SK-N-SH (cell line): ENCODE data around the gene JADE3. TPM values are rescaled to one million over a fixed set of nuclear protein-coding genes. Genes with fewer than 3 reads are reported as not detected.

Source experiments
- CTCF ChIA-PET: fragments of 300-600, 350-600 bp; formaldehyde crosslinking; extraction: SDS; loops from one replicate; lab custom pipeline; 2021; lab: Yijun Ruan, JAX
- POLR2A ChIA-PET: fragments of 350-600 bp; sonication (Branson Sonifier 250); formaldehyde crosslinking; extraction: SDS; loops from one replicate; lab custom pipeline; 2020; ENCODE audit warnings: antibody characterized with exemption, inconsistent platforms; lab: Yijun Ruan, JAX
- DNase-seq: peaks from one replicate; pipeline ENCODE4 v3.0.0; 2012
- H2AFZ ChIP-seq: fragments of 200-600 bp; sonication (generic); 2 replicates; pipeline ENCODE4 v1.8.1; 2016; ENCODE audit warnings: antibody characterized with exemption, mild to moderate bottlenecking, low read depth
- H3F3A ChIP-seq: fragments of 200-600 bp; sonication (generic); replicated peaks from 2 replicates; pipeline ENCODE3; 2016; ENCODE audit warnings: antibody characterized with exemption, mild to moderate bottlenecking; ENCODE audit not compliant: insufficient read depth
- H3K27ac ChIP-seq, 2 experiments: fragments of 200-500 bp in 1 of 2; fragments of 200-600 bp in 1 of 2; sonication (Bioruptor generic) in 1 of 2; sonication (generic), shearing (Covaris generic) in 1 of 2; 2 replicates each; pipeline versions ENCODE4 v1.5.1 to v1.6.1; 2014 to 2016; ENCODE audit warnings: low read depth in 2 of 2, inconsistent platforms in 1 of 2, low read length in 1 of 2, mild to moderate bottlenecking in 1 of 2, mixed read lengths in 1 of 2
- H3K27me3 ChIP-seq: fragments of 200-600 bp; sonication (generic), shearing (Covaris generic); 2 replicates; pipeline ENCODE4 v1.6.1; 2016; ENCODE audit warnings: mixed run types; ENCODE audit not compliant: insufficient read depth
- H3K36me3 ChIP-seq, 2 experiments: fragments of 200-500 bp in 1 of 2; fragments of 200-600 bp in 1 of 2; sonication (Bioruptor generic) in 1 of 2; sonication (generic) in 1 of 2; replicated peaks in 1 of 2; 2 replicates each; pipeline versions ENCODE3 to v1.5.1; 2014 to 2016; ENCODE audit warnings: low read length in 1 of 2, mild to moderate bottlenecking in 1 of 2; ENCODE audit not compliant: insufficient read depth in 2 of 2, control insufficient read depth in 1 of 2
- H3K4me1 ChIP-seq, 2 experiments: fragments of 200-500 bp in 1 of 2; fragments of 200-600 bp in 1 of 2; sonication (Bioruptor generic) in 1 of 2; sonication (generic), shearing (Covaris generic) in 1 of 2; 2 replicates each; pipeline versions ENCODE4 v1.5.1 to v1.6.1; 2014 to 2016; ENCODE audit warnings: low read depth in 1 of 2, low read length in 1 of 2, mixed run types in 1 of 2; ENCODE audit not compliant: insufficient read depth in 2 of 2, control insufficient read depth in 1 of 2
- H3K4me2 ChIP-seq: fragments of 200-600 bp; sonication (generic), shearing (Covaris generic); 2 replicates; pipeline ENCODE4 v1.6.1; 2017; ENCODE audit warnings: mixed run types
- H3K4me3 ChIP-seq, 2 experiments: fragments of 200-500 bp in 1 of 2; fragments of 200-600 bp in 1 of 2; sonication (Bioruptor generic) in 1 of 2; sonication (generic), shearing (Covaris generic) in 1 of 2; 2 replicates each; pipeline versions ENCODE4 v1.5.1 to v1.8.1; 2014 to 2016; ENCODE audit warnings: low read depth in 2 of 2, inconsistent platforms in 1 of 2, low read length in 1 of 2, mild to moderate bottlenecking in 1 of 2, mixed read lengths in 1 of 2, moderate library complexity in 1 of 2
- H3K79me2 ChIP-seq: fragments of 200-600 bp; sonication (generic); 2 replicates; pipeline ENCODE4 v1.8.1; 2017; ENCODE audit warnings: mild to moderate bottlenecking; ENCODE audit not compliant: insufficient read depth
- H3K9ac ChIP-seq: fragments of 200-600 bp; sonication (generic); 2 replicates; pipeline ENCODE4 v1.6.1; 2017; ENCODE audit warnings: mixed run types
- H3K9me2 ChIP-seq: fragments of 200-600 bp; sonication (generic); 2 replicates; pipeline ENCODE4 v1.6.1; 2017; ENCODE audit warnings: mixed run types
- H3K9me3 ChIP-seq: fragments of 200-600 bp; sonication (generic); 2 replicates; pipeline ENCODE4 v1.6.1; 2017; ENCODE audit warnings: mixed run types, mild to moderate bottlenecking, moderate library complexity
- H4K20me1 ChIP-seq: fragments of 200-600 bp; sonication (generic); 2 replicates; pipeline ENCODE4 v1.6.1; 2017; ENCODE audit warnings: mild to moderate bottlenecking, mixed run types; ENCODE audit not compliant: insufficient read depth
- CHD2 ChIP-seq: fragments of 150-350 bp; IDR thresholded peaks from 2 replicates; pipeline ENCODE4 v1.6.1; 2018; ENCODE audit warnings: low read length; ENCODE audit not compliant: partially characterized antibody
- EP300 ChIP-seq, 2 experiments: IDR thresholded peaks; 2 replicates each; pipeline versions ENCODE4 v1.4.0 to v1.6.1; 2012; ENCODE audit warnings: borderline replicate concordance in 1 of 2, low read depth in 1 of 2, low read length in 1 of 2
- EZH2phosphoT487 ChIP-seq: fragments of 200-600 bp; sonication (generic); IDR thresholded peaks from 2 replicates; pipeline ENCODE4 v1.6.1; 2017; ENCODE audit warnings: low read depth, mixed run types, mild to moderate bottlenecking, antibody characterized with exemption, moderate library complexity, borderline replicate concordance
- FOSL2 ChIP-seq: IDR thresholded peaks from 2 replicates; pipeline ENCODE4 v1.4.0; 2012; ENCODE audit warnings: low read depth, mild to moderate bottlenecking, moderate library complexity, borderline replicate concordance
- JUND ChIP-seq: IDR thresholded peaks from 2 replicates; pipeline ENCODE4 v1.4.0; 2012
- NFIC ChIP-seq: IDR thresholded peaks from 2 replicates; pipeline ENCODE4 v1.4.0; 2012; ENCODE audit warnings: borderline replicate concordance
- RCOR1 ChIP-seq: fragments of 150-350 bp; IDR thresholded peaks from 2 replicates; pipeline ENCODE4 v1.6.1; 2017; ENCODE audit warnings: antibody characterized with exemption, low read length
- TCF12 ChIP-seq: IDR thresholded peaks from 2 replicates; pipeline ENCODE4 v1.4.0; 2012
- TEAD4 ChIP-seq: IDR thresholded peaks from 2 replicates; pipeline ENCODE4 v1.4.0; 2012; ENCODE audit warnings: mild to moderate bottlenecking, borderline replicate concordance; ENCODE audit not compliant: insufficient read depth
- WGBS: methylation state at CpG from one replicate; pipeline ENCODE4 v1.1.6; 2017; ENCODE audit warnings: low lambda C conversion rate; 5-methylcytosine and 5-hydroxymethylcytosine counted together
- polyA plus RNA-seq, 3 experiments: library from polyadenylated mRNA; depleted of rRNA; stranded (reverse); fragments of >200 nt; gene quantifications; 2 replicates each; pipeline ENCODE4 v1.2.3, GENCODE V29; 2012
- TF ChIP-seq, protein P1 (sequence below): IDR thresholded peaks from 2 replicates; pipeline ENCODE4 v1.6.1; 2012; ENCODE audit warnings: mild to moderate bottlenecking, low read depth, low read length, moderate library complexity

Gene JADE3
- polyA plus RNA-seq, 1 of the 3 experiments (the other 2 are of a cell fraction), result 3.0 TPM

DNA sequence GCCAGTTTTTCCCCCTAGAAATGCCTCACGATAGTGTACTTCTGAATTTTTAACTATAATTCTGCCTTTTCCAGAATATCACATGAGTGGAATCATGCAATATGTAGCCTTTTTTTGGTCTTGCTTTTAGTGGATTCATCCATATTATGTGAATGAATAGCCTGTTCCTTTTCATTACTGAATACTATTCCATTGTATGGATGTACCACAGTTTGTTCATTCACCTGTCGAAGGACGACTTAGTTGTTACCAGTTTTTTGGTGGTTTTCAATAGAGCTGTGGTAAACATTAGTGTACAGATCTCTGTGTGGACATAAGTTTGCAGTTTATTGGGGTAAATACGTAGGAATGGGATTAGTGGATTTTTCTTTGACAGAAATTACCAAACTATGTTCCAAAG is 8.0 kb downstream of the JADE3 start:
- ChIA-PET CTCF (no interaction called here), POLR2A (no interaction called here)
- Histone ChIP-seq H3K36me3 (no peaks in the 10 kb centered on the region), H3K27me3 (no peaks in the 10 kb centered on the region), H3K9ac (no peak overlapping the region), H4K20me1 (no peaks in the 10 kb centered on the region), H3K4me2 (no peak overlapping the region), H2AFZ (no peak overlapping the region), H3F3A (peaks cover 6% of the 10 kb centered on the region), H3K9me3 (no peaks in the 10 kb centered on the region), H3K4me1 (peaks cover 0 to 2% of the 10 kb centered on the region in 2 experiments; a peak in 2 of 4 replicates), H3K4me3 (no peak overlapping the region), H3K9me2 (no peaks in the 10 kb centered on the region), H3K27ac (no peak overlapping the region), H3K79me2 (peaks cover 81% of the 10 kb centered on the region)
- TF ChIP-seq EZH2phosphoT487, result no peak
- TF ChIP-seq EP300 (IDR thresholded peaks at IDR 0.05; ENCODE audit: borderline replicate concordance in 1 of 2, low read depth in 1 of 2, low read length in 1 of 2), result no peak
- WGBS, result 50% methylated on average over 4 of the region's 4 CpGs
- DNase-seq, result no peak

DNA sequence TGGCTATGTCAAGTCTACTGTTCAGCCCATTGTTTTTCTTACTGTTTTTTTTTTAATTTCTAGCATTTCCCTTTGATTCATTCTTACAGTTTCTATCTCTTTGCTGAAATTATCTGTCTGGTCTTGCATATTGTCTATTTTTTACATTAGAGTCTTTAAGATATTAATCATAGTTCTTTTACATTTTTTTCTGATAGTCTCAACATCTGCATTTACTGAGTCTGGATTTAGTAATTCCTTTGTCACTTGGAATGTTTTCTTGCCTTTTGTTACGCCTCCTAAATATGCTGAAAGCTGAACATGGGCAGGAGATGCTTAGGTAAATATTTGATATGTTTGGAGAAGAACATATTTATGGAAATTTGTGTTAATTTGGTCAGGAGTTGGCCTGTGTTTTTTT is 10.4 kb downstream of the JADE3 start:
- Histone ChIP-seq H3K4me3 (no peak overlapping the region), H3K79me2 (peaks cover 78% of the 10 kb centered on the region), H3K4me2 (no peak overlapping the region), H3K4me1 (peaks cover 0 to 2% of the 10 kb centered on the region in 2 experiments; a peak in 2 of 4 replicates), H3K9me3 (no peaks in the 10 kb centered on the region), H3K36me3 (no peaks in the 10 kb centered on the region), H2AFZ (no peak overlapping the region), H3K9ac (no peak overlapping the region), H3F3A (peaks cover 6% of the 10 kb centered on the region), H4K20me1 (no peaks in the 10 kb centered on the region), H3K27ac (0 out of 4 replicates have a peak overlapping the region, but pooled peaks of 1 of the 2 experiments have one; percentile 19), H3K27me3 (no peaks in the 10 kb centered on the region; the same call in 1 of the 2 replicates), H3K9me2 (no peaks in the 10 kb centered on the region)
- ChIA-PET POLR2A (no interaction called here), CTCF (interaction anchor here (1.7 to 2.7 kb wide), 2 partner anchors 10 to 19 kb away, joined by 4 to 13 read pairs; partner anchors contain the start of gene JADE3)
- no peak for DNase-seq
- TF ChIP-seq CHD2 (no peak), TCF12 (peak; percentile 43), FOSL2 (peak; percentile 17; the same call in 1 of the 2 replicates), JUND (0 out of 2 replicates have a peak, but pooled peaks have one; percentile 6)
- 37% methylated on average over 1 of the region's 1 CpG for WGBS

DNA sequence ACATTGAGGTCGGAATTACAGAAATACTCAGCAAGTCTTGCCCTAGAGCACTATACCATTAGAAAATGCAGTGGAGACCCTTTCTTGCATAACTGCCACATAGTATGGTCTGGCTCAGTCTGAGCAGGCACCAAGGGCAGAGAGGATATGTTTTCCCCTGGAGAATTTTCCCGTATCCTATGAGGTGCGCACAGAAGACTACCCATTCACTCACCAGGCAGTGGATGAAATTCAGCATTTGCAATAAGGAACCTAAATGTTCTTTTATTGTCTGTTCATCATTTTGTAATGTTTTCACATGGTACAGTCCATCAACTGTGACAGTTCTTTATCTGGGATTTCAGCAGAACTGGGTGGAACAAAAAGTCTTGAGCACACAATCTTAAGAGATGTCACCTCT is 15.5 kb downstream of the JADE3 start:
- H3K27me3 ChIP-seq, result no peaks in the 10 kb centered on the region; the same call in 1 of the 2 replicates
- peaks cover 57% of the 10 kb centered on the region for H3K79me2 ChIP-seq
- CTCF ChIA-PET, result no interaction called here
- H3K4me1 ChIP-seq, result no peaks in the 10 kb centered on the region; a peak in 1 of 4 replicates
- TF ChIP-seq, protein P1, sequence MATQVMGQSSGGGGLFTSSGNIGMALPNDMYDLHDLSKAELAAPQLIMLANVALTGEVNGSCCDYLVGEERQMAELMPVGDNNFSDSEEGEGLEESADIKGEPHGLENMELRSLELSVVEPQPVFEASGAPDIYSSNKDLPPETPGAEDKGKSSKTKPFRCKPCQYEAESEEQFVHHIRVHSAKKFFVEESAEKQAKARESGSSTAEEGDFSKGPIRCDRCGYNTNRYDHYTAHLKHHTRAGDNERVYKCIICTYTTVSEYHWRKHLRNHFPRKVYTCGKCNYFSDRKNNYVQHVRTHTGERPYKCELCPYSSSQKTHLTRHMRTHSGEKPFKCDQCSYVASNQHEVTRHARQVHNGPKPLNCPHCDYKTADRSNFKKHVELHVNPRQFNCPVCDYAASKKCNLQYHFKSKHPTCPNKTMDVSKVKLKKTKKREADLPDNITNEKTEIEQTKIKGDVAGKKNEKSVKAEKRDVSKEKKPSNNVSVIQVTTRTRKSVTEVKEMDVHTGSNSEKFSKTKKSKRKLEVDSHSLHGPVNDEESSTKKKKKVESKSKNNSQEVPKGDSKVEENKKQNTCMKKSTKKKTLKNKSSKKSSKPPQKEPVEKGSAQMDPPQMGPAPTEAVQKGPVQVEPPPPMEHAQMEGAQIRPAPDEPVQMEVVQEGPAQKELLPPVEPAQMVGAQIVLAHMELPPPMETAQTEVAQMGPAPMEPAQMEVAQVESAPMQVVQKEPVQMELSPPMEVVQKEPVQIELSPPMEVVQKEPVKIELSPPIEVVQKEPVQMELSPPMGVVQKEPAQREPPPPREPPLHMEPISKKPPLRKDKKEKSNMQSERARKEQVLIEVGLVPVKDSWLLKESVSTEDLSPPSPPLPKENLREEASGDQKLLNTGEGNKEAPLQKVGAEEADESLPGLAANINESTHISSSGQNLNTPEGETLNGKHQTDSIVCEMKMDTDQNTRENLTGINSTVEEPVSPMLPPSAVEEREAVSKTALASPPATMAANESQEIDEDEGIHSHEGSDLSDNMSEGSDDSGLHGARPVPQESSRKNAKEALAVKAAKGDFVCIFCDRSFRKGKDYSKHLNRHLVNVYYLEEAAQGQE, result no peak
- no peak for TF ChIP-seq RCOR1
- TF ChIP-seq TEAD4, result no peak
- TF ChIP-seq NFIC, result no peak
- H3K9me2 ChIP-seq, result no peaks in the 10 kb centered on the region
- POLR2A ChIA-PET, result no interaction called here
- DNase-seq, result no peak
- H4K20me1 ChIP-seq, result no peaks in the 10 kb centered on the region
- no peak overlapping the region for H3K27ac ChIP-seq
- no peak overlapping the region for H3K4me3 ChIP-seq
- no peak overlapping the region for H2AFZ ChIP-seq
- no peaks in the 10 kb centered on the region for H3F3A ChIP-seq
- no peaks in the 10 kb centered on the region for H3K9me3 ChIP-seq
- WGBS, result 34% methylated on average over 3 of the region's 3 CpGs
- no peaks in the 10 kb centered on the region for H3K36me3 ChIP-seq
- H3K9ac ChIP-seq, result no peak overlapping the region
- no peak overlapping the region for H3K4me2 ChIP-seq
